Stimulated activated CD8-positive, alpha-beta memory T cell treated with anti-CD3 and anti-CD28 coated beads, Interleukin-7, amount 100 ng/mL, for 24 hours (primary cell): ENCODE results near the gene SYNGR3.
A peak's percentile ranks its signal among the peaks of the same experiment; 100 is the strongest.
"Not testable (repeated sequence)": the region's sequence is repeated elsewhere in the genome, so short reads cannot be mapped to it uniquely, and the experiment has no call there.

Experiments used
- DNase-seq: peaks from one replicate; pipeline ENCODE4 v3.0.0-alpha.2; 2020; ENCODE audit warnings: low read depth

SYNGR3 gene

GRCh38 chr16:1959269-1960039 lies 30.3 kb upstream of the SYNGR3 start, which contains the start of gene NDUFB10:
Gene NDUFB10, plus strand, starts transcription at chr16:1959538. Its CDS starts 87 bp downstream, at chr16:1959625.
- peak; percentile 82 for DNase-seq

- no peak for DNase-seq
Observed at GRCh38 chr16:1960665-1961630, 28.8 kb upstream of the SYNGR3 start.

GRCh38 chr16:1961651-1962067 lies 28.1 kb upstream of the SYNGR3 start:
- no peak for DNase-seq

- not testable (repeated sequence) for DNase-seq
Observed at GRCh38 chr16:1962161-1963153, 27.3 kb upstream of the SYNGR3 start.

GRCh38 chr16:1963806-1964505 lies 25.8 kb upstream of the SYNGR3 start:
- no peak for DNase-seq

- peak; percentile 90 for DNase-seq
Observed at GRCh38 chr16:1964506-1965395, 25.0 kb upstream of the SYNGR3 start, which contains the start of gene RPS2. Gene RPS2, minus strand, starts transcription at chr16:1964826. Its CDS starts 201 bp downstream, at chr16:1964625.

- no peak for DNase-seq
Observed at GRCh38 chr16:1965396-1966001, 24.3 kb upstream of the SYNGR3 start.

- DNase-seq = no peak
Observed at GRCh38 chr16:1966460-1966859, 23.3 kb upstream of the SYNGR3 start, which contains the start of gene RNF151. Gene RNF151, plus strand, starts transcription at chr16:1966856. Its CDS starts 26 bp downstream, at chr16:1966882.

- no peak for DNase-seq
Observed at GRCh38 chr16:1968146-1968953, 21.4 kb upstream of the SYNGR3 start.

- DNase-seq = peak; percentile 92
Observed at GRCh38 chr16:1971796-1972489, 17.8 kb upstream of the SYNGR3 start, which contains the start of gene TBL3. Gene TBL3, plus strand, starts transcription at chr16:1972053. Its CDS starts 112 bp downstream, at chr16:1972165.

GRCh38 chr16:1972490-1972877 lies 17.3 kb upstream of the SYNGR3 start:
- no peak for DNase-seq

GRCh38 chr16:1973461-1974156 lies 16.2 kb upstream of the SYNGR3 start:
- no peak for DNase-seq

GRCh38 chr16:1974157-1975070 lies 15.4 kb upstream of the SYNGR3 start:
- no peak for DNase-seq

- no peak for DNase-seq
Observed at GRCh38 chr16:1975432-1976215, 14.1 kb upstream of the SYNGR3 start.

- DNase-seq = no peak
Observed at GRCh38 chr16:1976216-1976520, 13.6 kb upstream of the SYNGR3 start.
